Choroid plexus epithelial cell (primary cell): Measurements from ENCODE around the gene GABRA1.

Experiments
- DNase-seq: peaks from one replicate; pipeline ENCODE4 v3.0.0-alpha.2; 2010; ENCODE audit warnings: low read depth
- H3K4me3 ChIP-seq: 2 replicates; pipeline ENCODE4 v1.5.1; 2011; ENCODE audit warnings: low read depth, mild to moderate bottlenecking, control low read depth, low read length, moderate library complexity
- TF ChIP-seq, protein P1 (sequence below): conservative IDR thresholded peaks from 2 replicates; pipeline ENCODE4 v1.5.1; 2011; ENCODE audit warnings: low read depth, mild to moderate bottlenecking, control low read depth, inconsistent platforms, low read length, moderate library complexity

The GABRA1 gene

DNA sequence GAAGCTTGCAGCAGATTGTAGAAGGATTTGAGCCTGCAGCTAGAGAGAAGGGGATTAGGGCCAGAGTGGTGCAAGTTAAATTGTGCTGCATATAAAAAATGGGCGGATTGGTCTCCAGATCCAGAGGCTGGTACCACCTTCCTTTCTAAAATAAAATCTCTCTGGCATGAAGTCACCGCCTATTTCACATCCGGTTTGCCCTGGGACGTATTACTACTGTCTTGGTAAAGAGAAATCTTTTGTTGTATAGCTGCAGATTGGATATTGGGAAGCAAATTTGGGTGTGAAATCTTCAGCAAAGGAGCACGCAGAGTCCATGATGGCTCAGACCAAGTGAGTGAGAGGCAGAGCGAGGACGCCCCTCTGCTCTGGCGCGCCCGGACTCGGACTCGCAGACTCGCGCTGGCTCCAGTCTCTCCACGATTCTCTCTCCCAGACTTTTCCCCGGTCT lies at the start of gene GABRA1:
Gene GABRA1 (plus strand): TSS at position 180 of the 451 bp plus-strand sequence. CDS start 2,691 bp downstream, outside the sequence.
- no peak within 1 kb of the TSS for H3K4me3 ChIP-seq
- DNase-seq: no peak
- TF ChIP-seq, protein P1, sequence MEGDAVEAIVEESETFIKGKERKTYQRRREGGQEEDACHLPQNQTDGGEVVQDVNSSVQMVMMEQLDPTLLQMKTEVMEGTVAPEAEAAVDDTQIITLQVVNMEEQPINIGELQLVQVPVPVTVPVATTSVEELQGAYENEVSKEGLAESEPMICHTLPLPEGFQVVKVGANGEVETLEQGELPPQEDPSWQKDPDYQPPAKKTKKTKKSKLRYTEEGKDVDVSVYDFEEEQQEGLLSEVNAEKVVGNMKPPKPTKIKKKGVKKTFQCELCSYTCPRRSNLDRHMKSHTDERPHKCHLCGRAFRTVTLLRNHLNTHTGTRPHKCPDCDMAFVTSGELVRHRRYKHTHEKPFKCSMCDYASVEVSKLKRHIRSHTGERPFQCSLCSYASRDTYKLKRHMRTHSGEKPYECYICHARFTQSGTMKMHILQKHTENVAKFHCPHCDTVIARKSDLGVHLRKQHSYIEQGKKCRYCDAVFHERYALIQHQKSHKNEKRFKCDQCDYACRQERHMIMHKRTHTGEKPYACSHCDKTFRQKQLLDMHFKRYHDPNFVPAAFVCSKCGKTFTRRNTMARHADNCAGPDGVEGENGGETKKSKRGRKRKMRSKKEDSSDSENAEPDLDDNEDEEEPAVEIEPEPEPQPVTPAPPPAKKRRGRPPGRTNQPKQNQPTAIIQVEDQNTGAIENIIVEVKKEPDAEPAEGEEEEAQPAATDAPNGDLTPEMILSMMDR: no peak

DNA sequence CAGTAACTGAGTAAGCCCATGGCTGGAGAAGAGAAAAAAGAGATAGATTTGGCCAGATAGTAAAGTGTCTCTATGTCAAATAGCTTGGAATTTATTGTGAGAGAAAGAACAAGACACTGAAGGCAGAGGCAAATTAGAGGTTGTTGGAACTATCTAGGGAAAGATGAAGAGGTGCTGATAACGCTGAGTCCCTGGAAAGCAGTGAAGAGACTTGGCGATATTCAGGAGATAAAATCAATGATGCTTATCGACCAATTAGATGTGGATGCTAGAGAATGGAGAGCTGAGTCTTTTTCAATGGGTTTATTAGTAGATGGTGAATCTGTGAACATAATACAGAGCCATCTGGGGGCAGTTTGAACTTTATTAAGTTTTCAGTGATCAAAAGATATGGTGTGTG lies 48.6 kb upstream of the GABRA1 start:
- H3K4me3 ChIP-seq: no peak overlapping the region
- no peak for DNase-seq
- TF ChIP-seq, protein P1: no peak

DNA sequence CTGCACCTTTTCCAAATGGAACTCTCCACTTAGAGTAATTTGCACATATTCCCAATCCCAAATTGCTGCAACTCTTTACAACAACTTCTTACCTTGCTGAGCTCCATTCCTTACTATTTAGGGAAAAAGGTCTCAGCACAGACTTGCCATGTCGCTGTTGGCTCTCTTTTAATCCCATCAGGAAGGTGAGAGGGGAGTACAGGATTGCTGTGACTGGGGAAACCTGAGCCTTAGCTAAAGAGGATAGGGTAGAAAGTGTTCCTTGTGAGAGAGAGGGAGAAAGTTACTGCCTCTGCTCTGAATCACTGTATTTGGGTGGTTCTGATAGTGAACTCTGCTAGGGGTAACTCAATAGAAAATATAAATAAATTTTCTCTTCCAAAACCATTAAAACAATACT lies 43.7 kb upstream of the GABRA1 start:
- TF ChIP-seq, protein P1: no peak
- no peak for DNase-seq
- H3K4me3 ChIP-seq: no peak overlapping the region

DNA sequence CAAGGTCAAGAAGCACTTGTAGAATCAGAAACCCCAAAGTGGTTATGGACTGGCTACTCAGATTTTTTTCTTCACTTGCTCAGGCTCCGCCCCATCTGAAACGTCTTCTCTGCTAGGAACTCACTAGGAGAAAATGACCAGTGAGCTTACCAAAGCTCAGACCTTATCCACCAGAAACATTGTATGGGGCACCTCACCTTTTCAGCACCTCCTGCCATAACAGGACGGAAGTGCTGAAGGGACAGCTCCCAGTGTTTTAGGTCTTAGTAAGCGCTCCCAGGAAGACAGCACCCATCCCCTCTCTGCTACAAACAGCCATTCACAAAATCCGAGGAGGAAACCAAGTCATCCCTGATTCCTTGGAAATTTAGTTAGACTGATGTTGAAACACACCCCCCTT lies 1.2 kb upstream of the GABRA1 start:
- TF ChIP-seq, protein P1: no peak
- DNase-seq: no peak
- H3K4me3 ChIP-seq: no peak overlapping the region

DNA sequence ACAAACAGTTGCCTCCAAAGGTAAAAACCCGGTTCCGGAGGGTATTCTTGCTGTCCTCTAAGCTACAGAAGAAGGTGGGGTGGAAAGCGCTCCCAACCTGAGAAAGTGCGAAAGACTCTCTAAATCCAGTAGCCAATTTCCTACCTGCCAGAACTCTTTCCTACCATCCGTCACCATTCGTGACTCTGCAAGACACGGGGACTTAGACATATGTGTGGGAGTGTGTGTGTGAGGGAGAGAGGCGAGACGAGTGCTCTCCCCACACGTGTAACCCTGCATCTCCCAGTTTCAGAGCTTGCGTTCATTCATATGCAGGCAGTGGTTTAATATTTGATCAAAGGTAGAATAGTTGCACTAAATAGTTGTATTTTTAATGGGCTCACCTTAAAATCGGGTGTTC lies 473 bp upstream of the GABRA1 start:
- TF ChIP-seq, protein P1: no peak
- no peak for DNase-seq
- no peak overlapping the region for H3K4me3 ChIP-seq

DNA sequence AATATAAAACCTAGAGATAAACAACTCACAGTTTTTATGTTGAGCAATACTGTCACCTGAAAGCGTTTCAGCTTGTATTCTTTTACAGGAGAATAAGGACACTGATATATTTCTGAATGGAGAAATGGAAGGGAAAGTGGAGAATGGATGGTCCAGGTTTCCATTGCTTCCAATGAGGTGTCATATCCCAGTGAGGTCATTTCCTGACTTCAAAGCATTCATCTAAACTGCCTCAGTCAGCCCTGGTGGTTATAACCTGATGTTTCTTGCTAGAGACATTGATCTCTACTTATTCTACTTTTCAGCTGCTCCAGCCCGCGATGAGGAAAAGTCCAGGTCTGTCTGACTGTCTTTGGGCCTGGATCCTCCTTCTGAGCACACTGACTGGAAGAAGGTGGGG lies 2.6 kb downstream of the GABRA1 start:
- no peak overlapping the region for H3K4me3 ChIP-seq
- DNase-seq: no peak
- TF ChIP-seq, protein P1: no peak

DNA sequence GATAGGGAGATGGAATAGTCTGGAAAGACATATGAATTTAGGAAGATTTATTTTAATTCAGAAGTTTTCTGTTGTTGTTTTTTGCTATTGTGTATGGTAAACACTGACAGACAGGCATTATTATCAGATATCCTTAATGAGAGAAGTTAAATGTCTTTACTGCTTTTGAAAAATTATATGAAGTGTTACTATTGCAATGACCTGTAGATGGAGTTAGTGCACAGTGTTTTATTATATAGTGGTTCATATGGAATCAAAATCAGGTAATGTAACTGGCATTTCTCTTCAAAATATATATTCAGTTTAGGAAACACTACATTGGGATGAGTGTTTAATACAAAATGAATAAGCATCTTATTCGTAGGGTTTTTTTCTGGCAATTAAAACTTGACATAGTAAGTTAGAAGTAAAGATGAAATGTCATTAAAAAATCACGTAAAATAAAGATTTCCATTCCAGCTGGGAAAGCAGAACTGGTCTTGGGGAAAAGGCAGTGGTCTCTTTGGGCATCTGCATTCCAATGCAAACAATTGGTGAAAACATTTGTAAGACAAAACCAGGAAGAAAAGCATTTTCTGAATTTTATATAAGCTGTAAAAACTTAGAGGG lies 3.9 kb downstream of the GABRA1 start:
- H3K4me3 ChIP-seq: no peak overlapping the region
- DNase-seq: peak; percentile 5
- TF ChIP-seq, protein P1: peak; percentile 33
